Hematopoietic multipotent progenitor cell treated with erythropoietin and hydrocortisone succinate and interleukin-3 and kit ligand, for 15 days (in vitro differentiated cells): ENCODE data around the gene OLFML3.

Experiments
- DNase-seq: peaks from one replicate; pipeline ENCODE4 v3.0.0-alpha.2; 2015; ENCODE audit warnings: low spot score

The OLFML3 gene

DNA sequence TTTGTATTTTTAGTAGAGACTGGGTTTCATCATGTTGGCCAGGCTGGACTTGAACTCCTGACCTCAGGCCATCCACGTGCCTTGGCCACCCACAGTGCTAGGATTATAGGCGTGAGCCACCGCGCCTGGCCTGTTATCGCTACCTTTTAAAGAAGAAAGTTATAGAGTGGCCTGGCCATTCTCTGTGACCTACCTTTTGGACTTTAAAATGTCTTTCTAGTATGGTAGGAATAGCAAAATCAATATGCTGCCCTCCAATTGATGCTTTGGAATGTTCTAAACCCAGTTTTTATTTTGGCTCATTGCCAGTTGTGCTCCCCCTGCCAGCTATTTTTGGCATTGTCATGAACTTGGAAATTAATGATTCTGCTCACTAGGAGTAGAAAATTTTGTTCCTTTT lies 30.3 kb upstream of the OLFML3 start:
- peak; percentile 67 for DNase-seq

- no peak for DNase-seq
These were observed 28.4 kb upstream of the OLFML3 start for GRCh38 chr1:113950908-113951307.

- no peak for DNase-seq
These were observed 27.6 kb upstream of the OLFML3 start for GRCh38 chr1:113951719-113952118.

DNA sequence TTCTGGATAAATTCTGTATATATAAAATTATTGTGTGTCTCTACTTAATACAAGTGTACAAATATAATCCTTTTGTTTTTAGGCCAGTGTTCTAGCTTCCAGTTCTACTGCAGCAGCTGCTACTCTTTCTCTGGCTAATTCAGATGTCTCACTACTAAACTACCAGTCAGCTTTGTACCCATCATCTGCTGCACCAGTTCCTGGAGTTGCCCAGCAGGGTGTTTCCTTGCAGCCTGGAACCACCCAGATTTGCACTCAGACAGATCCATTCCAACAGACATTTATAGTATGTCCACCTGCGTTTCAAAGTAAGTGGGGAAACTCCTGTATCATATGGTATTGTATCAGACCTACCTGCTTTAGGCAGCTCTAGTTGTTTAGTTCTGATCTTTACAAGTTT lies 21.3 kb upstream of the OLFML3 start:
- no peak for DNase-seq

DNA sequence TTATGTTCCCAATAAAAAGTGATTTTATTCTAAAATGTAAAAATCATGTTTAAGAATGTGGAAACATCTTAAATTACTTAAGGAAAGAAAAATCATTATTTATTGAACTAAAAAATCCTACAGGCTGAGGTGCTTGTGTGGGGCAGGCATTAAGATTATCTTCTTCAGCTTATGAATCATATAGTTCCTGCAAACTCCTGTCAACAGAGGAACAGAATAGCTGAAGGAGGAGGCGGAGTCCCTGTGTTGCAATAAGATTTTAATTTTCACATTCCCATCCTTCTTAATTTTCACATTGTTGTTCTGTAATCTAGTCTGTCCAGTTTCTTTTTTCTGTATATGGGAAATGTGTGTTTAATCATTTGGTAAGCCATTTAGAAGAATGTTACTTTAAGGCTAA lies 20.6 kb upstream of the OLFML3 start:
- DNase-seq: no peak

GRCh38 chr1:113963281-113963906 lies 15.9 kb upstream of the OLFML3 start:
- DNase-seq: no peak

- no peak for DNase-seq
These were observed 13.4 kb upstream of the OLFML3 start for GRCh38 chr1:113965703-113966412.

- DNase-seq: no peak
These were observed 6.3 kb upstream of the OLFML3 start for GRCh38 chr1:113972954-113973353.

DNA sequence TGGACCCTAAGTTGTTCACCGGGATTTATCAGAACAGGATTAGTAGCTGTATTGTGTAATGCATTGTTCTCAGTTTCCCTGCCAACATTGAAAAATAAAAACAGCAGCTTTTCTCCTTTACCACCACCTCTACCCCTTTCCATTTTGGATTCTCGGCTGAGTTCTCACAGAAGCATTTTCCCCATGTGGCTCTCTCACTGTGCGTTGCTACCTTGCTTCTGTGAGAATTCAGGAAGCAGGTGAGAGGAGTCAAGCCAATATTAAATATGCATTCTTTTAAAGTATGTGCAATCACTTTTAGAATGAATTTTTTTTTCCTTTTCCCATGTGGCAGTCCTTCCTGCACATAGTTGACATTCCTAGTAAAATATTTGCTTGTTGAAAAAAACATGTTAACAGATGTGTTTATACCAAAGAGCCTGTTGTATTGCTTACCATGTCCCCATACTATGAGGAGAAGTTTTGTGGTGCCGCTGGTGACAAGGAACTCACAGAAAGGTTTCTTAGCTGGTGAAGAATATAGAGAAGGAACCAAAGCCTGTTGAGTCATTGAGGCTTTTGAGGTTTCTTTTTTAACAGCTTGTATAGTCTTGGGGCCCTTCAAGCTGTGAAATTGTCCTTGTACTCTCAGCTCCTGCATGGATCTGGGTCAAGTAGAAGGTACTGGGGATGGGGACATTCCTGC lies 3.9 kb upstream of the OLFML3 start:
- DNase-seq: no peak

- DNase-seq: no peak
These were observed 2.5 kb upstream of the OLFML3 start for GRCh38 chr1:113976609-113977278.

- no peak for DNase-seq
These were observed 1.4 kb upstream of the OLFML3 start for GRCh38 chr1:113977906-113978305.

GRCh38 chr1:113980110-113980509 lies 836 bp downstream of the OLFML3 start:
- DNase-seq: no peak

- DNase-seq: no peak
These were observed 3.0 kb downstream of the OLFML3 start for GRCh38 chr1:113981962-113982931.

- no peak for DNase-seq
These were observed 3.7 kb downstream of the OLFML3 start for GRCh38 chr1:113982949-113983348.

GRCh38 chr1:113983391-113983790 lies 4.1 kb downstream of the OLFML3 start:
- no peak for DNase-seq

DNA sequence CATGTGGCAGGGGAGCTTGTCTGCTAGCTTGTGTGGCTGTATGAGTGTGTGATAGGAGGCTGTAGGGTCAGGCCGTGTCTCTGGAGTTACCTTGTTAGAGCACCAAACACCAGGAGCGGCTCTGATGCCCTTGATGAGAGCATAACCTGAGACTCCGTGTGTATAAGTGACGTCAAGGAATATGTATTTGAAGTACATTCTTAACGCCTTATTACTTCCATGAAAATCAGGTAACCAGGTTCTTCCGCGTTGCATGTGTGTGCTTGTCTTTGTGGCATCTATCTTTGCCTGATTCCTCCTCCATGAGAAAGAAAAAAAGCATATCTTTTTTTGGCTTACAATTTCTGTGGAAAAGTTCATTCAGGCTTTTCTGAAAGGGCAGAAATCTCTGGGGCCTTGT lies 4.6 kb downstream of the OLFML3 start:
- DNase-seq: no peak

DNA sequence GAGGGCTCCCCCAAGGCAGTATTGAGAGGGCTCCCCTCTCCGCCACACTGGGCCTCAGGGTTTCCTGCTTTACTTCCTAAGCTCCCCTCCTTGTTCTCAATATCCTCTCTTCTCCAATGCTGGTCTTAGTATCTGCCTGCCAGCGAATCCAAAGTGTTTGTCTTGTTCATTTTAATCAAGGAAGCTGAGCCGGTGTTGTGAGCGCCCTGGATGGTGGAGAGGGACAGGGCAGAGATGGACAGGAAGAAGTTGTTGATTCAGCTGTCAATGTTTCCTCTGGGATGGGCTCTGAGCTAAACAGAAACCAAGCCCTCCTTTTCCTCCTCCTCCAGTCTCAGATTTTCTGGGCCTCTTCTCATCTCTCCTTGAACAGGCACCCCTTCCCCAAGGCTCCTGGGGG lies 5.4 kb downstream of the OLFML3 start:
- no peak for DNase-seq

DNA sequence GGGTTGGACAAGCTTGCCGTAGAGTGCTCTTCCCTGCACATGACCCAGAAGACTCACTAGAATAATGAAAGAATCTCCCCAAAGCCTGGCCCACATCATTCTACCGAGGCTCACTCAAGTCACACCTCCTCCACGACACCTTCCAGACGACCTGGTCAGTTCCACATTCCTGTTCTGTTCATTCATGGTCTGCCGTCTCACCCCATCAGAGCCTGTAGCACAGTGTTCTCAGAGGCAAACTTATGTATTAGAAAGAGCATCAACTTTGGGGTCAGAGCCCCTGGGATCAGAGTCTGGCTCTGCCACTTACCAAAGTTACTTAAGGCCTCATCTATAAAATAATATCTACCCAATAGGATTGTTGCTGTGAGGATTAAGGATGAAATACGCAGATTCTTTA lies 7.5 kb downstream of the OLFML3 start:
- DNase-seq: no peak

DNA sequence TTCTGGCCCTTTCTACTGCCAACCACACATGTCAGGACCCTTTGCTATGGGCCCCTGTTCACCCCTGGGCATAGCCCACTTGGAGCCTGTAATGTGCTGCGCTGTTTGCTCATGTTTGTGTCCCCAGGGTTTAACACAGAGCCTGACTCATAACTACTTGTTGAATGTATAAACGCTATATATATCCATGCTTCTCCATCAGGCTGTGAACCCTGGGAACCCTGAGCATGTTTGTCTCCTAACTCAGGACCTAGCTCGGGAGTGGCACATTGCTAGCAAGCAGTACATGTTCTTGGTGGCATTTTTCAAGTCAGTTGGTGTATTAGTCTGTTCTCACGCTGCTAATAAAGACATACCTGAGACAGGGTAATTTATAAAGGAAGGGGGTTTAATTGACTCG lies 8.0 kb downstream of the OLFML3 start:
- DNase-seq: no peak

DNA sequence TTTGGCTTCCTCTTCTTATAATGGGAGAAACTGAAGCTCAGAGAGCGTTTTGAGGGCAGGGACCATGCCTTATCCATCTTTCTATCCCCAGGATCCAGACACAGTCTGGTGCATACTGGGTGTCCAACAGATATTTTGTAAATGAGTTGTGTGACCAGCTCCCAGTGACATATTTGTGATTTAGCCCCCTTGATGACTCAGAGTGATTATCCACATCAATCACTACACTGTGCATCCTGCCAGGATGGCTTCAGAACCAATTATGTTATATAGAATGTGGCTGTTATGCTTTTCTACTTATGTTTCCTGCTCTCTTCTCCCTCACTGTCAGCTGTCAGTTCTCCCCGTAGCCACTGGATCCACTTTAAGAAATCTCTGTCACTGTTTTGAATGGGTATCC lies 11.3 kb downstream of the OLFML3 start:
- no peak for DNase-seq

- no peak for DNase-seq
These were observed 11.7 kb downstream of the OLFML3 start for GRCh38 chr1:113990961-113991360.
